Measurements from ENCODE around the gene USF2. TPM values are rescaled to one million over a fixed set of nuclear protein-coding genes. Genes with fewer than 3 reads are reported as not detected.

Gene USF2
- total RNA-seq, 1 donor from 2014 or later, result 70.0 TPM

DNA sequence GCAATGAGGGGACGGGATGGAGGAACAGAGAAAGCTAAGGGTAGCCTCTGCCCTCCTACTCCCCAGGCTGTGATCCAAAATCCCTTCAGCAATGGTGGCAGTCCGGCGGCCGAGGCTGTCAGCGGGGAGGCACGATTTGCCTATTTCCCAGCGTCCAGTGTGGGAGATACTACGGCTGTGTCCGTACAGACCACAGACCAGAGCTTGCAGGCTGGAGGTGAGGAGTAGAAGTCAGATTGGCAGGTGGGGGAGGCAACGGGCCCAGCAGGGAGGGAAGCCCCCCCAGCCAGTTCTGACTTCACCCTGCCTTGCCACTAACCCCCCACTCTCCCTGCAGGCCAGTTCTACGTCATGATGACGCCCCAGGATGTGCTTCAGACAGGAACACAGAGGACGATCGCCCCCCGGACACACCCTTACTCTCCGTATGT, 1.6 kb downstream of the USF2 start:
- H3K4me3 ChIP-seq (ENCODE audit: insufficient read depth, low read depth, low read length), result peak overlapping the region; percentile 59
- DNase-seq (ENCODE audit: low read depth) (no peak), FAIRE-seq (no peak)
- TF ChIP-seq EZH2 (IDR thresholded peaks at IDR 0.05; ENCODE audit: insufficient read depth, low read length), result no peak
- TF ChIP-seq, protein P1, sequence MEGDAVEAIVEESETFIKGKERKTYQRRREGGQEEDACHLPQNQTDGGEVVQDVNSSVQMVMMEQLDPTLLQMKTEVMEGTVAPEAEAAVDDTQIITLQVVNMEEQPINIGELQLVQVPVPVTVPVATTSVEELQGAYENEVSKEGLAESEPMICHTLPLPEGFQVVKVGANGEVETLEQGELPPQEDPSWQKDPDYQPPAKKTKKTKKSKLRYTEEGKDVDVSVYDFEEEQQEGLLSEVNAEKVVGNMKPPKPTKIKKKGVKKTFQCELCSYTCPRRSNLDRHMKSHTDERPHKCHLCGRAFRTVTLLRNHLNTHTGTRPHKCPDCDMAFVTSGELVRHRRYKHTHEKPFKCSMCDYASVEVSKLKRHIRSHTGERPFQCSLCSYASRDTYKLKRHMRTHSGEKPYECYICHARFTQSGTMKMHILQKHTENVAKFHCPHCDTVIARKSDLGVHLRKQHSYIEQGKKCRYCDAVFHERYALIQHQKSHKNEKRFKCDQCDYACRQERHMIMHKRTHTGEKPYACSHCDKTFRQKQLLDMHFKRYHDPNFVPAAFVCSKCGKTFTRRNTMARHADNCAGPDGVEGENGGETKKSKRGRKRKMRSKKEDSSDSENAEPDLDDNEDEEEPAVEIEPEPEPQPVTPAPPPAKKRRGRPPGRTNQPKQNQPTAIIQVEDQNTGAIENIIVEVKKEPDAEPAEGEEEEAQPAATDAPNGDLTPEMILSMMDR (IDR thresholded peaks at IDR 0.05; ENCODE audit: insufficient read depth, low read depth, low read length), result no peak
- H2AFZ ChIP-seq (ENCODE audit: low read depth, low read length), result no peak overlapping the region
- peaks cover 15% of the 10 kb centered on the region for H3K36me3 ChIP-seq (ENCODE audit: insufficient read depth, low read length)
- Mint-ChIP-seq H3K36me3 (ENCODE audit: low read depth, unreplicated experiment) (peaks cover 12% of the 10 kb centered on the region), H3K4me3 (ENCODE audit: unreplicated experiment) (peak overlapping the region; percentile 82), H3K27me3 (ENCODE audit: low read depth, unreplicated experiment) (no peaks in the 10 kb centered on the region), H3K27ac (ENCODE audit: unreplicated experiment) (no peak overlapping the region), H3K9me3 (ENCODE audit: unreplicated experiment) (no peaks in the 10 kb centered on the region), H3K4me1 (ENCODE audit: low read depth, unreplicated experiment) (peaks cover 3% of the 10 kb centered on the region)
- peaks cover 28% of the 10 kb centered on the region for H3K79me2 ChIP-seq (ENCODE audit: insufficient read depth, low read length)
- no peaks in the 10 kb centered on the region for H3K9me3 ChIP-seq (ENCODE audit: insufficient read depth, low read depth, low read length)
- no peak overlapping the region for H3K27ac ChIP-seq (ENCODE audit: low read depth, low read length)
- peaks cover 5% of the 10 kb centered on the region for H3K4me1 ChIP-seq (ENCODE audit: insufficient read depth, low read length)
- peaks cover 21% of the 10 kb centered on the region for H4K20me1 ChIP-seq (ENCODE audit: insufficient read depth, low read length)
- no peaks in the 10 kb centered on the region for H3K27me3 ChIP-seq (ENCODE audit: insufficient read depth, low read length)
- H3K4me2 ChIP-seq (ENCODE audit: low read length), result peak overlapping the region; percentile 82
- H3K9ac ChIP-seq (ENCODE audit: low read length), result peak overlapping the region; percentile 12

DNA sequence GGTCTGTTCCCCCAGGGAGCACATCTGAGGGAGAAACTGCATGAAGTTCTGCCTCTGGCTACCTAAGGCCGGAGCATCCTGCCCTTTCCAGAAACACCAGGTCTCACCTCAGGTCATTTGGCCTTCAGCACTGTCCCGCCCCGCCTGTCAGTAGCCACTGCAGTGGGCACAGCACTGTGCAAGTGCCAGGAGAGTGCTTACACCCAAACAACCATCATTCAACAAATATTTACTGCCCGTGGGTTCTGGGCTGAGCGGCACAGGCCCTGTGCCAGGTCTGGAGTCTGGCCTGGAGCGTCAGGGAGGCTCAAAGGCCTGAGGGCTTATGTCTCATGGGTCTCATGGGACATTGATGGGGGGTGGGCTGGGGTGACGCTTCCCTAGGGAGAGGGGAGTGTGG, 2.8 kb downstream of the USF2 start:
- FAIRE-seq (no peak), DNase-seq (ENCODE audit: low read depth) (no peak)
- Mint-ChIP-seq H3K27me3 (ENCODE audit: low read depth, unreplicated experiment) (no peaks in the 10 kb centered on the region), H3K36me3 (ENCODE audit: low read depth, unreplicated experiment) (peaks cover 15% of the 10 kb centered on the region), H3K4me1 (ENCODE audit: low read depth, unreplicated experiment) (no peaks in the 10 kb centered on the region), H3K4me3 (ENCODE audit: unreplicated experiment) (no peak overlapping the region), H3K9me3 (ENCODE audit: unreplicated experiment) (no peaks in the 10 kb centered on the region), H3K27ac (ENCODE audit: unreplicated experiment) (peak overlapping the region; percentile 31)
- TF ChIP-seq, protein P1 (IDR thresholded peaks at IDR 0.05; ENCODE audit: insufficient read depth, low read depth, low read length), result no peak
- TF ChIP-seq EZH2 (IDR thresholded peaks at IDR 0.05; ENCODE audit: insufficient read depth, low read length), result no peak
- H3K9me3 ChIP-seq (ENCODE audit: insufficient read depth, low read depth, low read length), result no peaks in the 10 kb centered on the region
- H3K27me3 ChIP-seq (ENCODE audit: insufficient read depth, low read length), result no peaks in the 10 kb centered on the region
- H3K79me2 ChIP-seq (ENCODE audit: insufficient read depth, low read length), result peaks cover 25% of the 10 kb centered on the region
- H2AFZ ChIP-seq (ENCODE audit: low read depth, low read length), result no peak overlapping the region
- H3K27ac ChIP-seq (ENCODE audit: low read depth, low read length), result no peak overlapping the region
- peaks cover 25% of the 10 kb centered on the region for H4K20me1 ChIP-seq (ENCODE audit: insufficient read depth, low read length)
- peaks cover 15% of the 10 kb centered on the region for H3K36me3 ChIP-seq (ENCODE audit: insufficient read depth, low read length)
- no peak overlapping the region for H3K4me2 ChIP-seq (ENCODE audit: low read length)
- peaks cover 3% of the 10 kb centered on the region for H3K4me1 ChIP-seq (ENCODE audit: insufficient read depth, low read length)
- no peak overlapping the region for H3K9ac ChIP-seq (ENCODE audit: low read length)
- H3K4me3 ChIP-seq (ENCODE audit: insufficient read depth, low read depth, low read length), result no peak overlapping the region

DNA sequence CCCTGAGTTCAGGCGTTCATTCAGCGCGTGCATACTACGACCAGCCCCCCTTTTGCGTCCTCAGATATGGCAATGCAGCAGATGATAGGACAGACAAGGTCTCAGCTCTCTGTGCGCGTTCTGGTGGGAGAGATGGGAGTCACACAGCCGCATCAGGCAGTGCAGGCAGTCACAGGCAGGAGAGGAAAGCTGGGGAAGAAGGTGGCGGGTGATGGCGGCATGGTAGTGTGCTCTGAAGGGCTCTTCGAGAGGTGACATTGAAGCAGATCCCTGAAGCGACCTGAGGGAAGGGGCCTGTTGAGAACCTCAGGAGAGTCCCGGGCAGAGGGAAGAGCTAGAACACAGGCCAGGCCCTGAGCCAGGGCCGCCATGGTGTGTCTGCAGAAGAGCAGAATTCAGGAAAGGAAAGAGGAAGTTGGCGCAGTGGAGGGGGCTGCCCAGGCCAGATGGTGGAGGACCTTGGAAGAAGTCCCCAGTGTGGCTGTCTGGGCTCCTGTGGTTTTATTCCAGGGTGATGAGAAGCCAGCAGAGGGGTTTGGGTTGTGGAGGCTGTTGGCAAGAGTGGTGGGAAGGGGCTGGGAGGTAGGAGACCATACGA, 3.5 kb downstream of the USF2 start:
- no peaks in the 10 kb centered on the region for H3K27me3 ChIP-seq (ENCODE audit: insufficient read depth, low read length)
- no peak for FAIRE-seq
- no peak overlapping the region for H2AFZ ChIP-seq (ENCODE audit: low read depth, low read length)
- Mint-ChIP-seq H3K9me3 (ENCODE audit: unreplicated experiment) (no peaks in the 10 kb centered on the region), H3K36me3 (ENCODE audit: low read depth, unreplicated experiment) (peaks cover 15% of the 10 kb centered on the region), H3K27me3 (ENCODE audit: low read depth, unreplicated experiment) (no peaks in the 10 kb centered on the region), H3K27ac (ENCODE audit: unreplicated experiment) (no peak overlapping the region), H3K4me3 (ENCODE audit: unreplicated experiment) (no peak overlapping the region), H3K4me1 (ENCODE audit: low read depth, unreplicated experiment) (no peaks in the 10 kb centered on the region)
- H3K9me3 ChIP-seq (ENCODE audit: insufficient read depth, low read depth, low read length), result no peaks in the 10 kb centered on the region
- H3K4me3 ChIP-seq (ENCODE audit: insufficient read depth, low read depth, low read length), result no peak overlapping the region
- no peak for DNase-seq (ENCODE audit: low read depth)
- no peak overlapping the region for H3K27ac ChIP-seq (ENCODE audit: low read depth, low read length)
- TF ChIP-seq, protein P1 (IDR thresholded peaks at IDR 0.05; ENCODE audit: insufficient read depth, low read depth, low read length), result no peak
- TF ChIP-seq EZH2 (IDR thresholded peaks at IDR 0.05; ENCODE audit: insufficient read depth, low read length), result no peak
- no peak overlapping the region for H3K4me2 ChIP-seq (ENCODE audit: low read length)
- peaks cover 19% of the 10 kb centered on the region for H3K79me2 ChIP-seq (ENCODE audit: insufficient read depth, low read length)
- no peaks in the 10 kb centered on the region for H3K4me1 ChIP-seq (ENCODE audit: insufficient read depth, low read length)
- no peak overlapping the region for H3K9ac ChIP-seq (ENCODE audit: low read length)
- peaks cover 15% of the 10 kb centered on the region for H3K36me3 ChIP-seq (ENCODE audit: insufficient read depth, low read length)
- H4K20me1 ChIP-seq (ENCODE audit: insufficient read depth, low read length), result peaks cover 26% of the 10 kb centered on the region
